SU-DHL-6 (cell line): ENCODE results near the gene PRND.

Experiments used
- H2AFZ ChIP-seq: fragments of 200-600 bp; sonication (generic); 2 replicates; pipeline ENCODE4 v1.6.1; 2014; ENCODE audit warnings: low read depth, mild to moderate bottlenecking, moderate library complexity, mixed read lengths, antibody characterized with exemption, low read length; ENCODE audit not compliant: severe bottlenecking
- H3F3A ChIP-seq: fragments of 200-600 bp; shearing (Covaris generic); 2 replicates; pipeline ENCODE4 v1.6.0; 2016; ENCODE audit warnings: antibody characterized with exemption, mild to moderate bottlenecking; ENCODE audit not compliant: insufficient read depth
- H3K27ac ChIP-seq: fragments of 200-600 bp; sonication (generic); 2 replicates; pipeline ENCODE4 v1.5.1; 2016; ENCODE audit warnings: low read depth, mild to moderate bottlenecking, low read length, moderate library complexity, mixed read lengths
- H3K27me3 ChIP-seq: fragments of 200-600 bp; sonication (generic), shearing (Covaris generic); 2 replicates; pipeline ENCODE4 v1.6.0; 2014; ENCODE audit warnings: mild to moderate bottlenecking, low read length
- H3K36me3 ChIP-seq: fragments of 200-600 bp; sonication (generic); 2 replicates; pipeline ENCODE4 v1.6.1; 2014; ENCODE audit warnings: mild to moderate bottlenecking, low read length, mixed read lengths
- H3K4me2 ChIP-seq: fragments of 300-600, 200-600 bp; shearing (Covaris generic), sonication (generic); 2 replicates; pipeline ENCODE4 v1.6.0; 2014; ENCODE audit warnings: low read length, low read depth, mild to moderate bottlenecking; ENCODE audit not compliant: poor library complexity, severe bottlenecking
- H3K4me3 ChIP-seq: fragments of 200-600 bp; sonication (generic); 2 replicates; pipeline ENCODE4 v1.5.1; 2014; ENCODE audit warnings: antibody characterized with exemption, low read length, mild to moderate bottlenecking, mixed read lengths; ENCODE audit not compliant: insufficient read depth, poor library complexity, severe bottlenecking
- H3K79me2 ChIP-seq: fragments of 200-600 bp; sonication (generic); 2 replicates; pipeline ENCODE4 v1.6.1; 2014; ENCODE audit warnings: mild to moderate bottlenecking, low read length, moderate library complexity; ENCODE audit not compliant: insufficient read depth
- H3K9ac ChIP-seq: fragments of 200-600 bp; sonication (generic); 2 replicates; pipeline ENCODE4 v1.7.0; 2014; ENCODE audit warnings: mild to moderate bottlenecking, low read length
- H3K9me2 ChIP-seq: fragments of 200-600 bp; sonication (generic); replicated peaks from 2 replicates; pipeline ENCODE4 v1.6.1; 2014; ENCODE audit warnings: low read length; ENCODE audit not compliant: insufficient read depth
- H3K9me3 ChIP-seq: fragments of 200-600 bp; sonication (generic); 2 replicates; pipeline ENCODE4 v1.6.1; 2014; ENCODE audit warnings: low read length, mixed read lengths; ENCODE audit not compliant: insufficient read depth
- H4K20me1 ChIP-seq: fragments of 200-600 bp; sonication (generic); 2 replicates; pipeline ENCODE4 v1.6.1; 2014; ENCODE audit warnings: low read depth, mild to moderate bottlenecking, antibody characterized with exemption, low read length, moderate library complexity, mixed read lengths
- EZH2phosphoT487 ChIP-seq: fragments of 200-600 bp; sonication (generic), shearing (Covaris generic); conservative IDR thresholded peaks from 2 replicates; pipeline ENCODE4 v1.6.1; 2018; ENCODE audit warnings: mild to moderate bottlenecking, antibody characterized with exemption, low read length, moderate library complexity, mixed read lengths
- TF ChIP-seq, protein P1 (sequence below): fragments of 200-600 bp; sonication (generic); IDR thresholded peaks from one replicate; pipeline ENCODE4 v1.5.1; 2017; ENCODE audit warnings: antibody characterized with exemption, mild to moderate bottlenecking, low read length, moderate library complexity; ENCODE audit not compliant: insufficient read depth, poor library complexity, severe bottlenecking

Gene PRND, protein sequence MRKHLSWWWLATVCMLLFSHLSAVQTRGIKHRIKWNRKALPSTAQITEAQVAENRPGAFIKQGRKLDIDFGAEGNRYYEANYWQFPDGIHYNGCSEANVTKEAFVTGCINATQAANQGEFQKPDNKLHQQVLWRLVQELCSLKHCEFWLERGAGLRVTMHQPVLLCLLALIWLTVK

DNA sequence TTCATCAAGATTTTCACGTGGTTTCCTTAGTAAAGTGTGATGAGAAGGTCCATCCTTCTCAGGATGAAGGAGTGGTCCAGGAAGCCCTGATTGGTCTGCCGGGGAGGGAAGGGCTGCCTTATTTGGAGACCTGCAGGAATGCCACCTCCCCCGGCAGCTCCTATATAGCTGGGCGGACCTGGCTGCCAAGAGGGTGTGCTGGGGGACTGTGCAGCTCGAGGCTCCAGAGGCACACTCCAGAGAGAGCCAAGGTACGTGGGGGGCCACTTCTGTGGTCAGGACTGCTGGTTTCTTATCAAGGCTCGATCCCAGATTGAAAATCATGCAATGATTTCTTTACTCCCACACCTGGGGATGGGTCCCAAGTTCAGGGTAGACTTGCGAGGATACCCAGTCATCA lies at the start of gene PRND:
TSS of gene PRND (plus strand) at position 191 of the 400 bp plus-strand sequence. CDS start 2,643 bp downstream, outside the sequence.
- Histone ChIP-seq H3K9ac (peak within 1 kb of the TSS; percentile 23), H3F3A (no peaks in the 10 kb centered on the region), H3K36me3 (no peaks in the 10 kb centered on the region), H3K27ac (no peak within 1 kb of the TSS), H3K9me3 (no peaks in the 10 kb centered on the region), H3K9me2 (no peaks in the 10 kb centered on the region), H4K20me1 (no peaks in the 10 kb centered on the region), H3K4me3 (no peak within 1 kb of the TSS), H3K79me2 (no peaks in the 10 kb centered on the region), H3K4me2 (peak within 1 kb of the TSS; percentile 77), H2AFZ (peak within 1 kb of the TSS; percentile 70), H3K27me3 (no peaks in the 10 kb centered on the region)
- TF ChIP-seq, protein P1, sequence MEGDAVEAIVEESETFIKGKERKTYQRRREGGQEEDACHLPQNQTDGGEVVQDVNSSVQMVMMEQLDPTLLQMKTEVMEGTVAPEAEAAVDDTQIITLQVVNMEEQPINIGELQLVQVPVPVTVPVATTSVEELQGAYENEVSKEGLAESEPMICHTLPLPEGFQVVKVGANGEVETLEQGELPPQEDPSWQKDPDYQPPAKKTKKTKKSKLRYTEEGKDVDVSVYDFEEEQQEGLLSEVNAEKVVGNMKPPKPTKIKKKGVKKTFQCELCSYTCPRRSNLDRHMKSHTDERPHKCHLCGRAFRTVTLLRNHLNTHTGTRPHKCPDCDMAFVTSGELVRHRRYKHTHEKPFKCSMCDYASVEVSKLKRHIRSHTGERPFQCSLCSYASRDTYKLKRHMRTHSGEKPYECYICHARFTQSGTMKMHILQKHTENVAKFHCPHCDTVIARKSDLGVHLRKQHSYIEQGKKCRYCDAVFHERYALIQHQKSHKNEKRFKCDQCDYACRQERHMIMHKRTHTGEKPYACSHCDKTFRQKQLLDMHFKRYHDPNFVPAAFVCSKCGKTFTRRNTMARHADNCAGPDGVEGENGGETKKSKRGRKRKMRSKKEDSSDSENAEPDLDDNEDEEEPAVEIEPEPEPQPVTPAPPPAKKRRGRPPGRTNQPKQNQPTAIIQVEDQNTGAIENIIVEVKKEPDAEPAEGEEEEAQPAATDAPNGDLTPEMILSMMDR: no peak
- no peak for TF ChIP-seq EZH2phosphoT487

DNA sequence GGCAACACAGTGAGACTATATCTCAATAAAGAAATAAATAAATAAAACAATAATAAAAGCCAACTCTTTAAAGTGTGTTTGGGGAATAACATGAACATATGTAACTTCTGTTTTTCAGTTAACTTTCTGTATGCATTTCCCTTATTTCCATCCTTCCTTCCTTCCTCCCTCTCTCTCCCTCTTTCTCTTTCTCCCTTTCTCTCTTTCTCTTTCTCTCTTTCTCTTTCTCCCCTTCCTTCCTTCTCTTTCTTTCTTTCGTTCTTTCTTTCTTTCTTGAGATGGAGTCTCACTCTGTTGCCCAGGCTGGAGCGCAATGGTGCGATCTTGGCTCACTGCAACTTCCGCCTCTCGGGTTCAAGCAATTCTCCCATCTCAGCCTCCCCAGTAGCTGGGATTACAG lies 48.8 kb upstream of the PRND start:
- Histone ChIP-seq H3K79me2 (no peaks in the 10 kb centered on the region), H3K9ac (no peak overlapping the region), H3F3A (no peaks in the 10 kb centered on the region), H3K9me3 (no peaks in the 10 kb centered on the region), H3K9me2 (no peaks in the 10 kb centered on the region), H3K36me3 (no peaks in the 10 kb centered on the region), H3K4me2 (no peak overlapping the region), H3K27me3 (no peaks in the 10 kb centered on the region), H3K4me3 (no peak overlapping the region), H3K27ac (no peak overlapping the region), H4K20me1 (no peaks in the 10 kb centered on the region), H2AFZ (no peak overlapping the region)
- TF ChIP-seq EZH2phosphoT487: no peak
- TF ChIP-seq, protein P1: no peak

DNA sequence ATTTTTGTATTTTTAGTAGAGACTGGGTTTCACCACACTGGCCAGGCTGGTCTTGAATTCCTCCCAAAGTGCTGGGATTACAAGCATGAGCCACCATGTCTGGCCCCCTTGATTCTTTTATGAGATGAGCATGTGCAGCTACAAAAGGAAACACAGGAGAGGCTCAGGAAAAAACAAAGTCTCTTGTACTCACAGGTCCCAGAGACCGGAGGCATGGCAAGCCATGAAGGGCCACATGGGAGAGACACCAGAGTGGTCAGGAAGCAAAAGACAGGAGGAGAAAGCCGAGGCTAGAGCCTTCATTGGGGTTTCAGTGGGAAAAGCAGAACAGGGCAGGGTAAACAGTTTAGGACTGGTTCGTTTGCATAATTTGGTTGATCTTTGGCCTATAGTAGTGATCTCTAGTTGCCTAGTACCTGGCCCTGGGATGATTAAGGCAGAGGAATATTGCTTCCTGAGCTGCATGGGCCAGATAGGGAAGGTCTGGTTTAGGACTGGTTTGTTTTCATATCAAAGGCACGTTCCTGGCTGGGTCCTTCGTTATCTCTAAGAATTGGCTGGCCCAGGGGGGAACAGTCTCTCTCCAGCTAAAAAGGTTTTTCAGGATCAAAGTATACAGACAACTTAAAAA lies 48.2 kb upstream of the PRND start:
- Histone ChIP-seq H3K9ac (no peak overlapping the region), H4K20me1 (no peaks in the 10 kb centered on the region), H3K4me2 (no peak overlapping the region), H3K79me2 (no peaks in the 10 kb centered on the region), H3F3A (no peaks in the 10 kb centered on the region), H3K27me3 (no peaks in the 10 kb centered on the region), H3K4me3 (no peak overlapping the region), H2AFZ (no peak overlapping the region), H3K9me2 (no peaks in the 10 kb centered on the region), H3K9me3 (no peaks in the 10 kb centered on the region), H3K27ac (no peak overlapping the region), H3K36me3 (no peaks in the 10 kb centered on the region)
- no peak for TF ChIP-seq EZH2phosphoT487

DNA sequence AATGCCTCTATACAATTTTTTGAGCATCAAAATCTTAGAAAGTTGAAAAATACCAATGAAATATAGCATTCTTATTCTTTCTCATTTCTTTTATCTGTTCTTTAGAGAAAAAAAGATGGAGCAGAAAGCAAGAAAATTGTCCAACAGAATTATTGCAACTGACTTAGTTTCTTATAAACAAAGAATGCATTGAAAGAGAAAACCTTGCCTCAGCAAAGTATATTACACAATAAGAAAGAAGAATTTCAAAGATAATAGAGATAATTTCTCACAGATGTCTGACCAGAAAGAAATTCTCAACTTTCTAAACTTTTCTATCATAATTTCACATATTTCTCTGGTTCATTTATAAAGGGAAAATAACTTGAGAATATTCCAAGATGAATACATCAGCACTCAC lies 47.0 kb upstream of the PRND start:
- Histone ChIP-seq H3K4me2 (no peak overlapping the region), H2AFZ (no peak overlapping the region), H3K79me2 (no peaks in the 10 kb centered on the region), H3K4me3 (no peak overlapping the region), H3K27me3 (no peaks in the 10 kb centered on the region), H3K9ac (no peak overlapping the region), H3K27ac (no peak overlapping the region), H3K9me2 (no peaks in the 10 kb centered on the region), H3F3A (no peaks in the 10 kb centered on the region), H4K20me1 (no peaks in the 10 kb centered on the region), H3K9me3 (no peaks in the 10 kb centered on the region), H3K36me3 (no peaks in the 10 kb centered on the region)
- TF ChIP-seq, protein P1: no peak
- TF ChIP-seq EZH2phosphoT487: no peak
